Measurements from ENCODE around the gene DPEP2.
"Not testable (repeated sequence)": the region's sequence is repeated elsewhere in the genome, so short reads cannot be mapped to it uniquely, and the experiment has no call there.

DPEP2 gene

DNA sequence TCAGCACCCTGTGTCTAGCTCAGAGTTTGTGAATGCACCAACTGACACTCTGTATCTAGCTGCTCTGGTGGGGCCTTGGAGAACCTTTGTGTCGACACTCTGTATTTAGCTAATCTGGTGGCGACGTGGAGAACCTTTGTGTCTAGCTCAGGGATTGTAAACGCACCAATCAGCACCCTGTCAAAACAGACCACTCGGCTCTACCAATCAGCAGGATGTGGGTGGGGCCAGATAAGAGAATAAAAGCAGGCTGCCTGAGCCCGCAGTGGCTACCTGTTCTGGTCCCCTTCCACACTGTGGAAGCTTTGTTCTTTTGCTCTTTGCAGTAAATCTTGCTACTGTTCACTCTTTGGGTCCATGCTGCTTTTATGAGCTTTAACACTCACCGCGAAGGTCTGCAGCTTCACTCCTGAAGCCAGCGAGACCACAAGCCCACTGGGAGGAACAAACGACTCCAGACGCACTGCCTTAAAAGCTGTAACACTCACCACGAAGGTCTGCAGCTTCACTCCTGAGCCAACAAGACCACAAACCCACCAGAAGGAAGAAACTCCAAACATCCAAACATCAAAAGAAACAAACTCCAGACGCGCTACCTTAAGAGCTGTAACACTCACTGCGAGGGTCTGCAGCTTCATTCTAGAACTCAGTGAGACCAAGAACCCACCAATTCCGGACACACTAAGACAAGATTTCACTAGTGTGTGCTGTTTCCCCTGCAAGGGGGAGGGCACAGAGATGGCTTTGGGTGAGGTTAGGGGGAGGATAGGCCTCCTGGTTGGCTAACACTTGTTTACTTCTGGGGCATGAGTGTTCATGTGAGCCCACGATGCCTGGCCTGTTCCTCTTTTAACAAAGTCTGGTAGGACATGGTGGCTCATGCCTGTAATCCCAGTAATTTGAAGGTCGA, at the start of gene DPEP2:
Gene DPEP2, minus strand, starts transcription at position 706 of the 910 bp plus-strand sequence. CDS start 6,272 bp downstream, outside the sequence.
- DNase-seq (ENCODE audit: low spot score) = not testable (repeated sequence)

DNA sequence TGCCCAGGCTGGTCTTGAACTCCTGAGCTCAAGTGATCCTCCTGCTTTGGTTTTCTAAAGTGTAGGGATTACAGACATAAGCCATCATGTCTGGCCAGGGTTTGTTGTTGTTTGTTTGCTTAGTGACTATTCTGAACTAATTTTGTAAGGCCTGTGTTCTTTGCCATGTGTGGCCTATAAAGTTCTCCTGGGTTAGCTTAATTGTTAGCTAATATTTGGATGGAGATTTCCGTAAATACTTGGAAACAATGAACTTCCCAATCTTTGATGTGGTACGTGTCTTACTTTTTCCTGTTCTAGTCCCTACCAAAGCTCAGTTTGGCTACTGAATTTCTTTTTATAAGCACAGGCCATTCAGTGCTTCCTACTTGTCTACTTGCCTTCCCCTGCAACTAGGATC, 48.7 kb upstream of the DPEP2 start:
- no peak for DNase-seq (ENCODE audit: low spot score)

- DNase-seq (ENCODE audit: low spot score) = no peak
Measured at GRCh38 chr16:68046106-68046505, 46.8 kb upstream of the DPEP2 start.

DNA sequence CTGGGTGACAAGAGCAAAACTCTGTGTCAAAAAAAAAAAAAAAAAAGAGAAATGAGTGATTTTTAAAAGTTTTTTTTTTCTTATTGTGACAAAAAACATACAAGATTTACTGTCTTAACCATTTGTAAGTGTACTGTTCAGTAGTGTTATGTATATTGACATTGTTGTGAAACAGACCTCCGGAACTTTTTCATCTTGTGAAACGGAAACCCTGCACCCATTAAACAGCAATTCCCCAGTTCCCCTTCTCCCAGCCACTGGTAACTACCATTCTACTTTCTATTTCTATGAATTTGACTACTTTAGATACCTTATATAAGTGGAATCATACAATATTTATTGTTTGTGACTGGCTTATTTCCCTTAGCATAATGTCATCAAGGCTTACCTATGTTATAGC, 42.5 kb upstream of the DPEP2 start:
- no peak for DNase-seq (ENCODE audit: low spot score)

- DNase-seq (ENCODE audit: low spot score) = peak; percentile 85
Measured at GRCh38 chr16:68040506-68041288, 41.4 kb upstream of the DPEP2 start.

GRCh38 chr16:68037841-68038597, 38.7 kb upstream of the DPEP2 start:
- DNase-seq (ENCODE audit: low spot score) = no peak

DNA sequence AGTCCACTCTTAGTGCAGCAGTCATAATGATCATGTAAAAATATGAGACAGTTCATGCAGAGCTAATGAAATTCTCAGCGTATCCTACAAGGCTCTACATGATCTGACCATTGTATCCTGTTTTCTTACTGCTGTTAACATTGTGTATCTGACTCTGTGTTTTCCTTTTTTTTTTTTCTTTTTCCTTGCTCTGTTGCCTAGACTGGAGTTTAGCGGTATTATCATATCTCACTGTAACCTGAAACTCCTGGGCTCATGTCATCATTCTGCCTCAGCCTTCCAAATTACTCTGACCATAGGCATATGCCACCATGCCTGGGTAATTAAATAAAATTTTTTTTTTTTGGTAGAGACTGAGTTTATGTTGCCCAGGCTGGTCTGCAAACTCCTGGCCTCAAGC, 35.9 kb upstream of the DPEP2 start:
- no peak for DNase-seq (ENCODE audit: low spot score)

GRCh38 chr16:68033101-68033500, 33.8 kb upstream of the DPEP2 start:
- no peak for DNase-seq (ENCODE audit: low spot score)

GRCh38 chr16:68031951-68032350, 32.7 kb upstream of the DPEP2 start:
- DNase-seq (ENCODE audit: low spot score) = no peak

DNA sequence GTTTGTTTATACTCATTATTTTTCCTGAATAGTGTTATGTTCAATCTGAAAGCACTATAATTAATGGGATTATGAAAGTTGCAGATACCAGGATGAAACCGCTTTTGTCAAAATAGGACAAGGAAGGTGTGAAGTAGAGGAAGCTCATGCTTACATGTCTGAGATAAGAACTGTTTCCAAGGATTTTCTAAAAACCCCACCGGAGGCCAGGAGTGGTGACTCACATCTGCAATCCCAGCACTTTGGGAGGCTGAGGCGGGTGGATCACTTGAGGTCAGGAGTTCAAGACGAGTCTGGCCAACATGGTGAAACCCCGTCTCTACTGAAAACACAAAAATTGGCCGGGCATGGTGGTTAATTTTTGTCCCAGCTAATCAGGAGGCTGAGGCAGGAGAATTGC, 30.8 kb upstream of the DPEP2 start:
- DNase-seq (ENCODE audit: low spot score) = not testable (repeated sequence)

DNA sequence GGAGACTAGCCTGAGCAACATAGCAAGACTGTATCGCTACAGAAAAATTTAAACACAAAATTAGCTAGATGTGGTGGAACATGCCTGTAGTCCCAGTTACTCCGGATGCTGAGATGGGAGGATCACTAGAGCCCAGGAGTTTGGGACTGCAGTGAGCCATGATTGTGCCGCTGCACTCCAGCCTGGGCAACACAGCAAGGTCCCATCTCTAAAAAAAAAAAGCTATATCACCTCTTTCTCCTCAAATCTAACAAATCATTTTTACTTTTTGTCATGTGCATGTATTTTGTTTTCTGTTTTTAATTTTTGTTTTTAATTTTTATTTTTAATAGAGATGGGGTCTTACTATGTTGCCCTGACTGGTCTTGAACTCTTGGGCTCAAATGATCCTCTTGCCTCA, 29.7 kb upstream of the DPEP2 start:
- DNase-seq (ENCODE audit: low spot score) = no peak

DNA sequence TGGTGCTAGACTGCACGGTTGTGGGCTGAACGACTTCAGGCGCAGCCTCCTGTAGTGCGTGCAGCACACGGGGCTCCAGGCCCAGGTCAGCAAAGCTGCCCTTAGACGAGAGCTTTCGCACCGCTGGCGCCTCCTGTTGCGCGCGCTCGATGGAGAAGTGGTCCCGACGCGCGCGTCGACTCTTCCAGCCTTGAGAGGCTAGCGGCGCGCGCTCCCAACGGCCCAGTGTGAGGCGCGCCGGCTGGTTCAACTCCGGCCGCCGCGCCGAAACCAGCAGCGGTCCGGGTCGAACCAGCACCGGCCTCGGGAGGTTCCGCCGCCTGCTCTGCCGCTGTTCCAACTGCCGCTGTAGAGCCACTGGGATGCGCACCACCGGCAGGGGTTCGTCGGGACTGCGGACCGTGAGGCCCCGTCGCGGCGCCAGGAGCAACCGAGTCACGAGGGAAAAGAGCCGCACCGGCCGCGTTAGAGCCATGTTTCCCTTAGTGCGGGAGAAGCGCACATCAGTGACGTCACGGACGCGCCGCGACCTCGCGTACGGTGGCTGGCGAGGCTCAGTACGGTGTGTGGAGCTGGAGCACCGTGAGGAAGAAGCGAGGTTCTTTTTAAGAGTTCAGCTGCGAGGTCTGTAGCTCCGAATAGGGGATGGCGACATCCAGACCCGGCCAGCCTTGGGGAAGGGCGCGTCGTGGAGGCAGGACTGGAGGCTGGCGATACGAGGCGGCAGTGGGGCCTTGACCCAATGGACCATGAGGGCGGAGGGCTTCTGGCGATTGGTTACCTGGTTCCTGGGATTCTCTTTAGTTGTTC, 23.6 kb upstream of the DPEP2 start, which contains the start of the genes DDX28 and DUS2:
Gene DDX28, minus strand, starts transcription at position 505 of the 810 bp plus-strand sequence. Its CDS starts 30 bp downstream, at position 475.
Gene DUS2, plus strand, starts transcription at position 557 of the 810 bp plus-strand sequence. CDS start 14,740 bp downstream, outside the sequence.
- peak; percentile 94 for DNase-seq (ENCODE audit: low spot score)

GRCh38 chr16:68022278-68022727, 23.0 kb upstream of the DPEP2 start:
- DNase-seq (ENCODE audit: low spot score) = no peak

- no peak for DNase-seq (ENCODE audit: low spot score)
Measured at GRCh38 chr16:68021490-68021889, 22.2 kb upstream of the DPEP2 start.

- DNase-seq (ENCODE audit: low spot score) = no peak
Measured at GRCh38 chr16:68019167-68019680, 19.9 kb upstream of the DPEP2 start.

DNA sequence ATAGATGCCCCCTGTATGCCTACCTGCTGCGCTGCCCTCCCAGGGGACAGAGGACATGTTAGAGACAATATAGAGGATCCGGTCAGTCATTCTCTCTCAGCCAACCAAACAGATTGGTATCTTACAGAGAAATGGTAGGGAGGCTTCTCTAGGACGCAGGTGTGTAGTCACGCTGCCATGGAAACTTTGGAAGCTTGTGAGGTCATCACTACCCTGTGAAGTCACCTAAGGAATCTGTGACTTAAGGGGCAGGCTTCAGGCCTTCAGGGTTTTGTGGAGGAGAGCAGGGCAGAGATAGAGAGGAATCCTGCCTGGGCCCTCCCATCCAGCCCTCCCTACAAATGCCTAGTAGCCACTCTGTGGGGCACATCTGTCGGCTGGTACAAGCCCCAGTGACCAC, 16.4 kb upstream of the DPEP2 start, which contains the start of gene DPEP2NB:
Gene DPEP2NB, minus strand, starts transcription at position 231 of the 400 bp plus-strand sequence. Its CDS starts 141 bp downstream, at position 90.
- DNase-seq (ENCODE audit: low spot score) = no peak

DNA sequence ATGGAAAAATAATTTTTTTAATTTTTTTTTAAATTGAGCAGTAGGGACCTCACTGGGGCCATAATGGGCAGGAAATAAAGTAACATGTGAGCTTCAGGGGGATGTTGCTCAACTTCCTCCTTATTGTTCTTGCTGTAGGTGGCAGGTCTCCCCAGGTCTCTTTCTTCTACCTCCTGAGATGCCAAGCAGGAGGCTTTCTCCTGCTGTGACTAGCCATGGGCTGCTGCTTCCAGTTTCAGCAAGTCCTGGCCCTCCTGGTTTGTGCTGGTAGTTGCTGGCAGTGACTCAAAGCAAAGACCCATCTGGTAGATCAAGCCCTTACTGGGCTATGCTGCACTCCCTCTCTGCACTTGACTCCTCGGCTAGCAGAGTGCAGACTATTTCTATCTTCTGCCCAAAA, 14.2 kb upstream of the DPEP2 start:
- no peak for DNase-seq (ENCODE audit: low spot score)

DNA sequence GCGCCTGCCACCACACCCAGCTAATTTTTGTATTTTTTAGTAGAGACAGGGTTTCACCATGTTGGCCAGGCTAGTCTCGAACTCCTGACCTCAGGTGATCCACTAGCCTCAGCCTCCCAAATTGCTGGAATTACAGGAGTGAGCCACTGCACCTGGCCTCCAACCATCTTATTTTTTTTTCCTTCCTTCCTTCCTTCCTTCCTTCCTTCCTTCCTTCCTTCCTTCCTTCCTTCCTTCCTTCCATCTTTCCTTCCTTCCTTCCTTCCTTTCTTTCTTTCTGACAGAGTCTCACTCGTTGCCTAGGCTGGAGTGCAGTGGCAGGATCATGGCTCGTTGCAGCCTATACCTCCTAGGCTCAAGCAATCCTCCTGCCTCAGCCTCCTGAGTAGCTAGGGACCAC, 10.6 kb upstream of the DPEP2 start:
- DNase-seq (ENCODE audit: low spot score) = not testable (repeated sequence)

DNA sequence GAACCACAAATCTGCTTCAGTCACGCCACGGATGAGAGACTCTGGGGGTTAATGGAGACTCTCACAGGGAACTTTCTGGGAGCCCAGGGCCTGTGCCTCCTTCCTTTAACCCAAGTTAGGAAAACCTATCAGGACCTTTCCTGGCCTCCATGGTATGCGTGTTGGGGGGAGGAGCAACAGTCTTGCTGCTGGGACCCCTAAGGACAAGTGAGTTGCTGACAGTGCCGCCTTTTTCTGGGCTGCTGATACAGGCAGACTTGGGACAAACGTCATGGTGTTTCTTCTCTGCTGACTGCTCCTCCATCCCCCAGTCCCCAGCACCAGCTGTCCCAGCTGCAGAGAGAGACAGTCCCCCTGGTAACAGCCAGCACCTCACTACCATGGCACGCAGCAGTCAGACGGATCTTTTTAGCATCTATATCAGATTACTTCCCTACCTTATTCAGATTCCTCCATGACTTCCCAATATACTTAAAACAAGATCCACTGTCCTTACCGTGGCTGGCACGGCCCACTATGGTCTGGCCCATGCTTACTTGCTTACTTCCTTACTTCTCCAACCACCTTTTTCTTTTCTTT, 10.0 kb upstream of the DPEP2 start:
- DNase-seq (ENCODE audit: low spot score) = no peak

DNA sequence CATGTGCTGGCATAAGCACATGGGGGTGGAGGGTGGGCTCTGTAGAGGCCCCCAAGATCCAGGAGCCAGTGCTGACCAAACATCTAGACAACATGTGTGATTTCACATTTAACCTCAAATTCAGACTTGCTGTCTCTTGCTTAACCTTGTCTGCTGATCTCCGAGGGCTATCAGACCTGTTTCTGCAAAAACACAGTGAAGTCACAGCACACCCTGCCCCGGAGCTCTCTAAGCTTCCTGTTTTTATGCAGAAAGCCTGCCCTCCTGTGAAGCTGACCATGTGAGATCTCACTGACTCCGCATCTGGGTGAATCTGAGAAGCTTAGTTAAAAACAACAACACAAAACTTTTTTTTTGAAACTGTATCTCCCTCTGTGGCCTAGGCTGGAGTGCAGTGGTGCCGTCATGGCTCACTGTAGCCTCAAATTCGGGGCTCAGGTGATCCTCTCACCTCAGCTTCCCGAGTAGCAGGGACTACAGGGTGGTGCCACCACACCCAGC, 6.6 kb upstream of the DPEP2 start:
- DNase-seq (ENCODE audit: low spot score) = no peak
